ENCODE data around the gene SECISBP2L. TPM values are rescaled to one million over a fixed set of nuclear protein-coding genes. Genes with fewer than 3 reads are reported as not detected.

SECISBP2L gene
- total and polyA plus RNA-seq, 2 of the 4 experiments (the other 2 are of a cell fraction): 13.1 to 34.1 TPM

GRCh38 chr15:48941904-48942303 lies 104.3 kb downstream of the SECISBP2L start:
- Histone ChIP-seq H2BK15ac (ENCODE audit: low read depth, low read length) (no peak overlapping the region), H2AK5ac (ENCODE audit: low read depth, low read length) (no peak overlapping the region), H3K14ac (replicated peaks; ENCODE audit: low read depth, low read length) (no peak overlapping the region), H2BK20ac (ENCODE audit: low read depth, low read length) (no peak overlapping the region), H3K27ac (ENCODE audit: insufficient read depth, low read length) (no peak overlapping the region), H3K9ac (ENCODE audit: low read depth, low read length) (no peak overlapping the region), H2AFZ (replicated peaks; ENCODE audit: low read length, poor library complexity) (no peak overlapping the region), H3K4me2 (ENCODE audit: low read depth, low read length) (no peak overlapping the region), H3K18ac (ENCODE audit: low read depth, low read length) (no peak overlapping the region), H3K79me1 (ENCODE audit: low read depth in 1 of 2, low read length in 2 of 2) (peaks cover 12 to 34% of the 10 kb centered on the region in 2 experiments), H4K91ac (ENCODE audit: insufficient read depth, low read depth, low read length) (no peak overlapping the region), H3K4me3 (ENCODE audit: insufficient read depth, low read depth, low read length) (no peak overlapping the region), H2BK5ac (ENCODE audit: low read depth, low read length, poor library complexity, severe bottlenecking) (no peak overlapping the region), H4K8ac (ENCODE audit: low read depth in 2 of 2, low read length in 2 of 2) (no peak overlapping the region), H3K23ac (ENCODE audit: low read depth, low read length) (no peak overlapping the region), H3K27me3 (ENCODE audit: control insufficient read depth, insufficient read depth, low read length) (no peaks in the 10 kb centered on the region), H2BK120ac (ENCODE audit: low read depth, low read length) (no peak overlapping the region), H3K56ac (ENCODE audit: extremely low read depth, insufficient read depth, low read length) (no peak overlapping the region), H3K4me1 (ENCODE audit: control insufficient read depth, insufficient read depth, low read length) (peaks cover 19% of the 10 kb centered on the region), H4K20me1 (ENCODE audit: insufficient read depth, low read length) (no peaks in the 10 kb centered on the region), H3K9me3 (ENCODE audit: control insufficient read depth, insufficient read depth, low read length) (no peaks in the 10 kb centered on the region), H3K36me3 (ENCODE audit: control insufficient read depth, insufficient read depth, low read length) (no peaks in the 10 kb centered on the region), H3K4ac (ENCODE audit: low read depth, low read length) (no peak overlapping the region), H2AK9ac (replicated peaks; ENCODE audit: low read depth, low read length, poor library complexity) (no peak overlapping the region), H3K9me1 (ENCODE audit: insufficient read depth, low read length) (peaks cover 17% of the 10 kb centered on the region), H4K5ac (ENCODE audit: low read depth, low read length) (no peak overlapping the region)
- no TSS peak for BruUV-seq (replicated peaks)
- intact Hi-C loops (cut with micrococcal nuclease): no loop called here
- CTCF ChIA-PET: interaction anchor here (1.0 to 1.9 kb wide), 2 partner anchors 22 to 34 kb away, joined by 3 to 4 read pairs; partner anchors contain the start of gene SHC4
- no peak for DNase-seq
- no peak for ATAC-seq (ENCODE audit: low read depth)
- 100% methylated on average over 2 of the region's 5 CpGs; no CpG with 5 or more reads in 1 of the 2 experiments for WGBS, 2 experiments (ENCODE audit: extremely low coverage in 2 of 2, insufficient read length in 1 of 2)
- dilution Hi-C loops (cut with HindIII; ENCODE audit: low sequenced_read_pairs, unreplicated experiment): no loop called here
- no peak for TF ChIP-seq FOS (IDR thresholded peaks at IDR 0.05; ENCODE audit: low read depth, low read length)
- TF ChIP-seq NFE2L2 (IDR thresholded peaks at IDR 0.05; ENCODE audit: low read depth, low read length): no peak
- TF ChIP-seq CHD1 (IDR thresholded peaks at IDR 0.05; ENCODE audit: low read depth, low read length): no peak
- no peak for TF ChIP-seq POLR2A (IDR thresholded peaks at IDR 0.05; ENCODE audit: low read depth, low read length)
- no peak for TF ChIP-seq BHLHE40 (IDR thresholded peaks at IDR 0.05; ENCODE audit: low read depth, low read length)
- no peak for TF ChIP-seq MXI1 (IDR thresholded peaks at IDR 0.05; ENCODE audit: borderline replicate concordance, low read depth, low read length)
- TF ChIP-seq MAFK (IDR thresholded peaks at IDR 0.05; ENCODE audit: low read depth, low read length): no peak
- no peak for TF ChIP-seq USF2 (IDR thresholded peaks at IDR 0.05; ENCODE audit: low read depth, low read length)
- TF ChIP-seq RCOR1 (IDR thresholded peaks at IDR 0.05; ENCODE audit: insufficient replicate concordance, low read length): no peak
- TF ChIP-seq, protein P1, sequence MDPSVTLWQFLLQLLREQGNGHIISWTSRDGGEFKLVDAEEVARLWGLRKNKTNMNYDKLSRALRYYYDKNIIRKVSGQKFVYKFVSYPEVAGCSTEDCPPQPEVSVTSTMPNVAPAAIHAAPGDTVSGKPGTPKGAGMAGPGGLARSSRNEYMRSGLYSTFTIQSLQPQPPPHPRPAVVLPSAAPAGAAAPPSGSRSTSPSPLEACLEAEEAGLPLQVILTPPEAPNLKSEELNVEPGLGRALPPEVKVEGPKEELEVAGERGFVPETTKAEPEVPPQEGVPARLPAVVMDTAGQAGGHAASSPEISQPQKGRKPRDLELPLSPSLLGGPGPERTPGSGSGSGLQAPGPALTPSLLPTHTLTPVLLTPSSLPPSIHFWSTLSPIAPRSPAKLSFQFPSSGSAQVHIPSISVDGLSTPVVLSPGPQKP (IDR thresholded peaks at IDR 0.05; ENCODE audit: borderline replicate concordance, low read depth, low read length): no peak
- TF ChIP-seq MAZ (IDR thresholded peaks at IDR 0.05; ENCODE audit: borderline replicate concordance, low read depth, low read length): no peak
- no peak for TF ChIP-seq RFX5 (IDR thresholded peaks at IDR 0.05; ENCODE audit: low read depth, low read length)
- TF ChIP-seq SMC3 (IDR thresholded peaks at IDR 0.05; ENCODE audit: low read depth, low read length): no peak
- TF ChIP-seq RAD21 (IDR thresholded peaks at IDR 0.05; ENCODE audit: low read length): no peak
- no peak for TF ChIP-seq CEBPB (IDR thresholded peaks at IDR 0.05; ENCODE audit: low read depth, low read length)
- in situ Hi-C loops (cut with MboI; ENCODE audit: low sequenced_read_pairs): no loop called here
- POLR2A ChIA-PET (ENCODE audit: unreplicated experiment): no interaction called here
